Measurements from ENCODE around the gene CCDC154. TPM values are rescaled to one million over a fixed set of nuclear protein-coding genes. Genes with fewer than 3 reads are reported as not detected.

Gene CCDC154
- total RNA-seq, 2 donors from 2014 or later: 0.63 to 0.81 TPM

DNA sequence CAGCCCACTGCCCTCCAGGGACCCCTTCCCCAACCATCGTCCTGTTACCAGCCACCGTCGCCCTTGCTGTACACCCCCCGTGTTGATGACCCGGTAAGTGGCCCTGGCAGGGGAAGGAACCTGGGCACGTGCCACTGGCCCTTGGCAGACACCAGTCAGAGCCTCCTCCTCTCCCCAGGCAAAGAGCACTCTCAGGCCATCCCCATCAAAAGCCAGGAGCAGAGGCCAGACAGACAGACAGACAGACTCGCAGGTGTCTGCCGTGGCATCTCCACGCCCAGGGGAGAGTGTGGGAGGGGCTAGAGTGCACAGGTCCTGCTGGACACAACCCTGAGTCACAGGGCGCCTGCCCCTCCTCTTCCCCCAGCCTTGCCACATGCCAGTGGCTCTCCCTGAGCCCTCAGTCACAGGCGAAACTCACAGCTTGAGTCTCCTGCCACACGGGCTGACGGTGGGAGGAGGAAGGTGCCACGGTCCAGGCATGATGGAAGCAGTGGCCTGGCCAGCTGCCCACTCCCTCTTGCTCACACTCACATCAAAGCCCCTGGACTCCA lies 22.7 kb upstream of the CCDC154 start:
- no peak overlapping the region for H3K4me3 ChIP-seq
- no peak for ATAC-seq (ENCODE audit: insufficient number of reproducible peaks, low FRiP score, low read depth)
- no peaks in the 10 kb centered on the region for H3K4me1 ChIP-seq (ENCODE audit: control insufficient read depth in 1 of 2, low read depth in 2 of 2)
- no peak overlapping the region for H3K27ac ChIP-seq
- H3K27me3 ChIP-seq (replicated peaks; ENCODE audit: insufficient read depth): no peaks in the 10 kb centered on the region
- no peaks in the 10 kb centered on the region for H3K9me3 ChIP-seq
- TF ChIP-seq, protein P1, sequence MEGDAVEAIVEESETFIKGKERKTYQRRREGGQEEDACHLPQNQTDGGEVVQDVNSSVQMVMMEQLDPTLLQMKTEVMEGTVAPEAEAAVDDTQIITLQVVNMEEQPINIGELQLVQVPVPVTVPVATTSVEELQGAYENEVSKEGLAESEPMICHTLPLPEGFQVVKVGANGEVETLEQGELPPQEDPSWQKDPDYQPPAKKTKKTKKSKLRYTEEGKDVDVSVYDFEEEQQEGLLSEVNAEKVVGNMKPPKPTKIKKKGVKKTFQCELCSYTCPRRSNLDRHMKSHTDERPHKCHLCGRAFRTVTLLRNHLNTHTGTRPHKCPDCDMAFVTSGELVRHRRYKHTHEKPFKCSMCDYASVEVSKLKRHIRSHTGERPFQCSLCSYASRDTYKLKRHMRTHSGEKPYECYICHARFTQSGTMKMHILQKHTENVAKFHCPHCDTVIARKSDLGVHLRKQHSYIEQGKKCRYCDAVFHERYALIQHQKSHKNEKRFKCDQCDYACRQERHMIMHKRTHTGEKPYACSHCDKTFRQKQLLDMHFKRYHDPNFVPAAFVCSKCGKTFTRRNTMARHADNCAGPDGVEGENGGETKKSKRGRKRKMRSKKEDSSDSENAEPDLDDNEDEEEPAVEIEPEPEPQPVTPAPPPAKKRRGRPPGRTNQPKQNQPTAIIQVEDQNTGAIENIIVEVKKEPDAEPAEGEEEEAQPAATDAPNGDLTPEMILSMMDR (IDR thresholded peaks at IDR 0.05): no peak
- no peak for DNase-seq (ENCODE audit: low spot score)
- no peaks in the 10 kb centered on the region for H3K36me3 ChIP-seq

DNA sequence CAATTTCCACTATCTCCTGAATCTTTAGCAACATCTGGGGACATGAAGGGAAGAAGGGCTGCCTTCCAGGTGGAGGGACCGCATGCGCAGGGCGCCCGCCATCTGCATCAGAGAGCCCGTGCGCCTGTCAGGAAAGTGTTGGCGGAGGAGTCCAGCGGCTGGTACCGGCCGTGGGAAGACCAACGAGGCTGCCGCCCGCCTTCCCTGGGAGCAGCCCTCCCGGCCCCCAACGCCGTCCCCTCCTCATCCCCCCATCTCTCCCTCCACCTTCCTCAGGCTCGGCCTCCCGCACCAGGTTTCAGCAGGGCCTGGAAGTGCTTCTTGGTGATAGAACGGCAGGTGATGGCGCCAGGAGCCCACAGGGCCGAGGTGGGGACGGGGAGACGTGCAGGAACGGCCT lies 21.7 kb upstream of the CCDC154 start:
- Histone ChIP-seq H3K9me3 (no peaks in the 10 kb centered on the region), H3K36me3 (peaks cover 3% of the 10 kb centered on the region), H3K27me3 (replicated peaks; ENCODE audit: insufficient read depth) (no peaks in the 10 kb centered on the region), H3K4me3 (no peak overlapping the region), H3K27ac (no peak overlapping the region), H3K4me1 (ENCODE audit: control insufficient read depth in 1 of 2, low read depth in 2 of 2) (no peaks in the 10 kb centered on the region)
- ATAC-seq (ENCODE audit: insufficient number of reproducible peaks, low FRiP score, low read depth) (no peak), DNase-seq (ENCODE audit: low spot score) (no peak)
- TF ChIP-seq, protein P1 (IDR thresholded peaks at IDR 0.05): no peak

DNA sequence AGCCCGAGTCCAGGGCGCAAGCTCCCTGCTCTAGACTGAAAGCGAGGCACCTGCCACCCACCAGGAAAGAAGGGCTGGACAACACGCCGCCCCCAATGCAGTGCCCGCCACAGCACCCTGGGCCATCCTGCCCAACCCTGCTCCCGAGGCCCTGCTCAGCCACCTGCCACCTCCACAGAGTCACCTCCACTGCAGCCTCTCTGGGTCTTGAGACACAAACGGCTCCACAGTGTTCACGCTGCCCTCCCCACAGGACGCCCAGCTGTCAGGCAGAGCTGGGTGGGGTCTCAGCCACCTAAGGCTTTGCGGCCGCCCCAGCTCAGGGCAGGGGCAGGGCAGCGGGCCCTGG lies 21.2 kb upstream of the CCDC154 start:
- TF ChIP-seq, protein P1 (IDR thresholded peaks at IDR 0.05): no peak
- ATAC-seq (ENCODE audit: insufficient number of reproducible peaks, low FRiP score, low read depth) (no peak), DNase-seq (ENCODE audit: low spot score) (no peak)
- H3K36me3 ChIP-seq: peaks cover 9% of the 10 kb centered on the region
- H3K4me1 ChIP-seq (ENCODE audit: control insufficient read depth in 1 of 2, low read depth in 2 of 2): no peaks in the 10 kb centered on the region
- H3K9me3 ChIP-seq: no peaks in the 10 kb centered on the region
- H3K4me3 ChIP-seq: no peak overlapping the region
- H3K27ac ChIP-seq: no peak overlapping the region
- no peaks in the 10 kb centered on the region for H3K27me3 ChIP-seq (replicated peaks; ENCODE audit: insufficient read depth)

DNA sequence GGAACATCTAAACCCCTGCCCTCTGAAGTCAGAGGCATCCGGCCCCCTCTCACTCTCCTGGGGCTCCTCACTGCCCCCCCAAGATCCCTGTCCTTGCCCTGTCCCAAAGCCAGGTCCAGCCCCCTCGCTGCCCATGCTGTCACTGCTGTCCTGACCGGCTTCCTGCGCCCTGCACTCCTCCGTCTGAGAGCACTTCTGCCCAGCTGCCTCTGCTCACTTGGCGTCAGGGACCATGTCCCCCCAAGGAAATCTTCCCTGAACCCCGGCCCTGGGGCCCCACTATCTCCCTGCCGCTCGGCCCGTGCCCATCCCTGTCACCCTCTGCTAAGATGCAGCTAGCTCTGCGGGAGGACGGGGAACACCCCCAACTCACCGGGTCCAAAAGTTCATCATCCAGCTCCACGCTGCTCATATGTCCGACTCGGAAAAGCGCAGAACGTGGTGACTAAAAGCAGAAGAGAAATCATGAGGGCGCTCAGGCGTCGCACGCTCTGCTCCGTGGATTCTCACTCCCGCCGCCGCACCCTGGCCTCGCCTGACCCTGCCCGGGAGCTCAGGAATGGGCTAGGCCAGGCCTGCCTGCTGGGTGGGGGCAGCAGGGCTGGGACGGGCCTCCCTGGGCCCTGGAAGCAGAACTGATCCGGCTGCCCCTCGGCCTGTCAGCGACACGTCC lies 20.7 kb upstream of the CCDC154 start:
- H3K4me3 ChIP-seq: no peak overlapping the region
- TF ChIP-seq, protein P1 (IDR thresholded peaks at IDR 0.05): no peak
- no peaks in the 10 kb centered on the region for H3K4me1 ChIP-seq (ENCODE audit: control insufficient read depth in 1 of 2, low read depth in 2 of 2)
- peaks cover 14% of the 10 kb centered on the region for H3K36me3 ChIP-seq
- H3K27me3 ChIP-seq (replicated peaks; ENCODE audit: insufficient read depth): no peaks in the 10 kb centered on the region
- ATAC-seq (ENCODE audit: insufficient number of reproducible peaks, low FRiP score, low read depth): no peak
- DNase-seq (ENCODE audit: low spot score): no peak
- H3K27ac ChIP-seq: no peak overlapping the region
- H3K9me3 ChIP-seq: no peaks in the 10 kb centered on the region

DNA sequence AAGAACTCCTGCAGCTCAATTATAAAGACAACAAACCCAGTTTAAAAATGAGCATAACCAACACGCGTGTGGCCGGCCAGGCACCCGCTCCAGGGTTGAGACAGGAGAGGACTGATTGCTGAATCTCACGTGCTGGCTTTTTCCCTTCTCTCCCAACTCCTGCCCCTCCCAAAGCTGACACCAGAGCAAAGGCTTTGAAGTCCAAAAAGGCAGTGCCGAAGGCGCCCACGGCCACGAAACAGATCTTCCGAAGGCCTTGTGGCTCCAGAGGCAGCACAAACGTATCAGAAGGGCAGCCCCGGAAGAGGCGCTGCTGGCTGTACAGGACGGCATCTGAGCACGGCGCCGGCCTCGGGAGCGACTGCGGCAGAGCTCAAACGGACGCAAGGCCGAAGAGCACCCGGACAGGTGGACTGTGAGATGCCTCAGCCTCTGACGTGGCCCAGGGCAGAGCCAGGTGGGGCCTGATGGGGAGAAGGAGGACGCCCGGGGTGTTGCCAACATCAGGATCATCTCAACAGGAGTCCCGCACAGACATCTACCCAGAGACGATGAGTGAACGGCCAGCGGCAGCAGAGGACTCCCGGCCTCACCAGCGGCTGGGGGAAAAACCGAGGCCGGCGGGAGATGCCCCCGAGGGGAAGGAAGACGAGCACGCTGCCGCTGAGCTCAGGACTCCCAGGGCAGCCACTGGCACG lies 20.0 kb upstream of the CCDC154 start:
- Histone ChIP-seq H3K36me3 (peaks cover 16% of the 10 kb centered on the region), H3K4me1 (ENCODE audit: control insufficient read depth in 1 of 2, low read depth in 2 of 2) (no peaks in the 10 kb centered on the region), H3K4me3 (no peak overlapping the region), H3K9me3 (no peaks in the 10 kb centered on the region), H3K27ac (no peak overlapping the region), H3K27me3 (replicated peaks; ENCODE audit: insufficient read depth) (no peaks in the 10 kb centered on the region)
- TF ChIP-seq, protein P1 (IDR thresholded peaks at IDR 0.05): no peak
- ATAC-seq (ENCODE audit: insufficient number of reproducible peaks, low FRiP score, low read depth): no peak
- no peak for DNase-seq (ENCODE audit: low spot score)

Data from thoracic aorta (tissue), 2 donors.